Measurements from ENCODE around the gene TCF7L2. TPM values are rescaled to one million over a fixed set of nuclear protein-coding genes. Genes with fewer than 3 reads are reported as not detected.

The TCF7L2 gene
- polyA plus RNA-seq, 1 experiment, result 11.3 TPM

- Histone ChIP-seq H3K4me3 (ENCODE audit: low read depth, low read length) (no peak overlapping the region), H3K27me3 (ENCODE audit: control insufficient read depth, insufficient read depth, low read length) (no peaks in the 10 kb centered on the region), H3K36me3 (ENCODE audit: control insufficient read depth, insufficient read depth, low read length) (peaks cover 15% of the 10 kb centered on the region)
- ChIA-PET POLR2A (no interaction called here), CTCF (interaction anchor here (0.7 kb wide), 1 partner anchor 125 kb away, joined by 3 read pairs; no protein-coding TSS in a partner anchor)
- no peak for TF ChIP-seq CTCF (IDR thresholded peaks at IDR 0.05; ENCODE audit: insufficient read depth, low read depth, low read length)
- DNase-seq (ENCODE audit: low read depth), result no peak
Observed at GRCh38 chr10:112972606-112973005, 22.6 kb downstream of the TCF7L2 start.

- DNase-seq (ENCODE audit: low read depth), result no peak
- Histone ChIP-seq H3K27me3 (ENCODE audit: control insufficient read depth, insufficient read depth, low read length) (no peaks in the 10 kb centered on the region), H3K4me3 (ENCODE audit: low read depth, low read length) (no peak overlapping the region), H3K36me3 (ENCODE audit: control insufficient read depth, insufficient read depth, low read length) (peaks cover 15% of the 10 kb centered on the region)
- TF ChIP-seq CTCF (IDR thresholded peaks at IDR 0.05; ENCODE audit: insufficient read depth, low read depth, low read length), result no peak
- ChIA-PET POLR2A (no interaction called here), CTCF (interaction anchor here (0.6 kb wide), 1 partner anchor 243 kb away, joined by 3 read pairs; no protein-coding TSS in a partner anchor)
Observed at GRCh38 chr10:112973046-112973445, 23.0 kb downstream of the TCF7L2 start.

- peaks cover 13% of the 10 kb centered on the region for H3K36me3 ChIP-seq (ENCODE audit: control insufficient read depth, insufficient read depth, low read length)
- ChIA-PET CTCF (no interaction called here), POLR2A (no interaction called here)
- TF ChIP-seq CTCF (IDR thresholded peaks at IDR 0.05; ENCODE audit: insufficient read depth, low read depth, low read length), result no peak
- H3K4me3 ChIP-seq (ENCODE audit: low read depth, low read length), result no peak overlapping the region
- no peaks in the 10 kb centered on the region for H3K27me3 ChIP-seq (ENCODE audit: control insufficient read depth, insufficient read depth, low read length)
- DNase-seq (ENCODE audit: low read depth), result no peak
Observed at GRCh38 chr10:112973805-112974204, 23.8 kb downstream of the TCF7L2 start.

- no peak for DNase-seq (ENCODE audit: low read depth)
- ChIA-PET POLR2A (interaction anchor here (0.6 kb wide), 1 partner anchor 322 kb away, joined by 7 read pairs; no protein-coding TSS in a partner anchor), CTCF (interaction anchor here (1.0 kb wide), 1 partner anchor 242 kb away, joined by 4 read pairs; no protein-coding TSS in a partner anchor)
- H3K4me3 ChIP-seq (ENCODE audit: low read depth, low read length), result no peak overlapping the region
- no peak for TF ChIP-seq CTCF (IDR thresholded peaks at IDR 0.05; ENCODE audit: insufficient read depth, low read depth, low read length)
- H3K27me3 ChIP-seq (ENCODE audit: control insufficient read depth, insufficient read depth, low read length), result no peaks in the 10 kb centered on the region
- peaks cover 9% of the 10 kb centered on the region; the same call in 1 of the 2 replicates for H3K36me3 ChIP-seq (ENCODE audit: control insufficient read depth, insufficient read depth, low read length)
Observed at GRCh38 chr10:112977426-112977898, 27.4 kb downstream of the TCF7L2 start.

GRCh38 chr10:112979927-112980326, 29.9 kb downstream of the TCF7L2 start:
- Histone ChIP-seq H3K27me3 (ENCODE audit: control insufficient read depth, insufficient read depth, low read length) (no peaks in the 10 kb centered on the region), H3K4me3 (ENCODE audit: low read depth, low read length) (no peak overlapping the region), H3K36me3 (ENCODE audit: control insufficient read depth, insufficient read depth, low read length) (peaks cover 7% of the 10 kb centered on the region; the same call in 1 of the 2 replicates)
- POLR2A ChIA-PET, result interaction anchor here (0.6 kb wide), 1 partner anchor 9 kb away, joined by 3 read pairs; no protein-coding TSS in a partner anchor
- CTCF ChIA-PET, result interaction anchor here (0.6 kb wide), 2 partner anchors 21 to 66 kb away, joined by 3 to 4 read pairs; no protein-coding TSS in a partner anchor
- no peak for DNase-seq (ENCODE audit: low read depth)
- TF ChIP-seq CTCF (IDR thresholded peaks at IDR 0.05; ENCODE audit: insufficient read depth, low read depth, low read length), result no peak
